NCI-H187 treated with DMSO at 0.1 percent for 48 hours (cell line): Measurements from ENCODE around the gene ATN1.
A peak's percentile ranks its signal among the peaks of the same experiment; 100 is the strongest.
"Not testable (repeated sequence)": the region's sequence is repeated elsewhere in the genome, so short reads cannot be mapped to it uniquely, and the experiment has no call there.

Source experiments
- DNase-seq: peaks from one replicate; lab custom pipeline; 2025; lab: John Stamatoyannopoulos, UW

ATN1 gene

GRCh38 chr12:6927379-6928021 is at the start of gene ATN1:
Gene ATN1 (plus strand): TSS chr12:6927959. CDS start chr12:6934002, 6,043 bp downstream.
- no peak for DNase-seq

- not testable (repeated sequence) for DNase-seq
Measured at GRCh38 chr12:6879824-6880223, 47.9 kb upstream of the ATN1 start.

GRCh38 chr12:6883252-6883651 is 44.5 kb upstream of the ATN1 start:
- DNase-seq, result no peak

GRCh38 chr12:6883683-6884082 is 44.1 kb upstream of the ATN1 start:
- DNase-seq, result no peak

GRCh38 chr12:6884539-6884938 is 43.2 kb upstream of the ATN1 start:
- DNase-seq, result no peak

GRCh38 chr12:6886206-6886999 is 41.4 kb upstream of the ATN1 start:
- not testable (repeated sequence) for DNase-seq

GRCh38 chr12:6887460-6887859 is 40.3 kb upstream of the ATN1 start:
- DNase-seq, result no peak

- DNase-seq, result no peak
Measured at GRCh38 chr12:6888360-6888759, 39.4 kb upstream of the ATN1 start.

- DNase-seq, result not testable (repeated sequence)
Measured at GRCh38 chr12:6888794-6889193, 39.0 kb upstream of the ATN1 start.

GRCh38 chr12:6889775-6890573 is 37.8 kb upstream of the ATN1 start:
- not testable (repeated sequence) for DNase-seq

- peak; percentile 65 for DNase-seq
Measured at GRCh38 chr12:6890789-6891645, 36.7 kb upstream of the ATN1 start.

- no peak for DNase-seq
Measured at GRCh38 chr12:6891646-6892001, 36.1 kb upstream of the ATN1 start.

GRCh38 chr12:6892683-6893082 is 35.1 kb upstream of the ATN1 start:
- DNase-seq, result not testable (repeated sequence)

- no peak for DNase-seq
Measured at GRCh38 chr12:6894321-6894720, 33.4 kb upstream of the ATN1 start.

GRCh38 chr12:6896846-6897435 is 30.8 kb upstream of the ATN1 start:
- DNase-seq, result no peak

- DNase-seq, result no peak
Measured at GRCh38 chr12:6899427-6899826, 28.3 kb upstream of the ATN1 start.

- no peak for DNase-seq
Measured at GRCh38 chr12:6899837-6900519, 27.8 kb upstream of the ATN1 start.

- no peak for DNase-seq
Measured at GRCh38 chr12:6902448-6902847, 25.3 kb upstream of the ATN1 start.

GRCh38 chr12:6903722-6904121 is 24.0 kb upstream of the ATN1 start:
- no peak for DNase-seq
